BE2C (cell line): ENCODE results near the gene ZNF607. TPM values are rescaled to one million over a fixed set of nuclear protein-coding genes. Genes with fewer than 3 reads are reported as not detected.
"Not testable (repeated sequence)": the region's sequence is repeated elsewhere in the genome, so short reads cannot be mapped to it uniquely, and the experiment has no call there.

Source experiments
- DNase-seq: peaks from one replicate; pipeline ENCODE4 v3.0.0-alpha.2; 2020
- H3K27me3 ChIP-seq: fragments of 250-450 bp; sonication (Bioruptor Pico); 2 replicates; pipeline ENCODE4 v1.5.1; 2020; ENCODE audit warnings: mild to moderate bottlenecking
- H3K36me3 ChIP-seq: fragments of 250-450 bp; sonication (Bioruptor Pico); 2 replicates; pipeline ENCODE4 v1.5.1; 2020; ENCODE audit warnings: mild to moderate bottlenecking
- H3K4me1 ChIP-seq: fragments of 250-450 bp; sonication (Bioruptor Pico); 2 replicates; pipeline ENCODE4 v1.5.1; 2020
- H3K4me3 ChIP-seq: 2 replicates; pipeline ENCODE4 v1.5.1; 2011; ENCODE audit warnings: low read depth, low read length
- H3K9me3 ChIP-seq: fragments of 250-450 bp; sonication (Bioruptor Pico); 2 replicates; pipeline ENCODE4 v1.5.1; 2020
- polyA plus RNA-seq: library from polyadenylated mRNA; unstranded; fragments of >200 nt; gene quantifications from one replicate; pipeline ENCODE4 v1.2.1, GENCODE V29; 2012; ENCODE audit warnings: low read depth, missing spikeins; ENCODE audit not compliant: insufficient read length, insufficient read depth
- TF ChIP-seq, protein P1 (sequence below): IDR thresholded peaks from 2 replicates; pipeline ENCODE4 v1.5.1; 2012; ENCODE audit warnings: mild to moderate bottlenecking, low read depth, low read length

The ZNF607 gene
- 4.0 TPM for polyA plus RNA-seq

DNA sequence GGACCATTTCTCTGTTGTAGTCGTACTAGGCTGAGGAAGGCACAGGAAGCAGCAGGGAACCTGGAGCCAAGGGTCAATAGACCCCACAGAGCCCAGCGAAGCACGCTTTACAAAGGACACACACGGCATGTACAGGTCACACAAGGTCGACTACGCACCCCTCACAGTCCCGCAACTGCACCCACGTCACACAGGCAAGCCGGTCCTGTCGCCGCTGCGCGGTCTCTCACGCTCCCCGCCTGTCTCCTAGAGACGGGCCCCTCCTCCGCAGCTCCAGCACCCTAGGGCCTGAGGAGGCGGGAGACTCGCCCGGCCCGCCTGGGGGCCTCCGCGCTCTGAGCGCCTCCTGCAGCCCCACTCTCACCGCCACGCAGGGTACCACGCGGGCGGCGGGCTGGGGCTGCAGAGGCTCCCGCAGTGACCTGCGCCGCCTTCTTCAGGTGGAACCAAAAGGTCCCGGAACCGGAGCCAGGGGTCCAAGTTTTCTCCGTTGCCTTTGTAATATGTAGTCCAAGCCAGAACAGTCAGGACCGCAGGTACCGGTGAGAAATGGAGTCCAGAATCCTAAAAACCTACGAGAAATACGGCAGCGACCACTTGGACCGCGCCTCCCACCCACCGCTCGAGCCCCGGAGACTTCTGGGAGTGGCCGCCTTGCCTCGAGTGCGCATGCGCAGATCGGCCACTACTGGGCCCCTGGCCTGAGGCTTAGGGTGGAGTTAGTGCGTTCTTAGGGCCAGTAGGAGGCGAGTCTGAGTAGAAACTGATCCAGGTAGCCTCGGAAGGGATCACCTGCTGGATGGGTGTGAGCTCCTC lies at the start of gene ZNF607:
Gene ZNF607 (minus strand): TSS at position 651 of the 816 bp plus-strand sequence. CDS start 8,143 bp downstream, outside the sequence.
- H3K9me3 ChIP-seq: no peaks in the 10 kb centered on the region
- H3K27me3 ChIP-seq: no peaks in the 10 kb centered on the region
- H3K36me3 ChIP-seq: peaks cover 2% of the 10 kb centered on the region; the same call in 1 of the 2 replicates
- TF ChIP-seq, protein P1, sequence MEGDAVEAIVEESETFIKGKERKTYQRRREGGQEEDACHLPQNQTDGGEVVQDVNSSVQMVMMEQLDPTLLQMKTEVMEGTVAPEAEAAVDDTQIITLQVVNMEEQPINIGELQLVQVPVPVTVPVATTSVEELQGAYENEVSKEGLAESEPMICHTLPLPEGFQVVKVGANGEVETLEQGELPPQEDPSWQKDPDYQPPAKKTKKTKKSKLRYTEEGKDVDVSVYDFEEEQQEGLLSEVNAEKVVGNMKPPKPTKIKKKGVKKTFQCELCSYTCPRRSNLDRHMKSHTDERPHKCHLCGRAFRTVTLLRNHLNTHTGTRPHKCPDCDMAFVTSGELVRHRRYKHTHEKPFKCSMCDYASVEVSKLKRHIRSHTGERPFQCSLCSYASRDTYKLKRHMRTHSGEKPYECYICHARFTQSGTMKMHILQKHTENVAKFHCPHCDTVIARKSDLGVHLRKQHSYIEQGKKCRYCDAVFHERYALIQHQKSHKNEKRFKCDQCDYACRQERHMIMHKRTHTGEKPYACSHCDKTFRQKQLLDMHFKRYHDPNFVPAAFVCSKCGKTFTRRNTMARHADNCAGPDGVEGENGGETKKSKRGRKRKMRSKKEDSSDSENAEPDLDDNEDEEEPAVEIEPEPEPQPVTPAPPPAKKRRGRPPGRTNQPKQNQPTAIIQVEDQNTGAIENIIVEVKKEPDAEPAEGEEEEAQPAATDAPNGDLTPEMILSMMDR: peak; percentile 70
- peak within 1 kb of the TSS; percentile 91 for H3K4me3 ChIP-seq
- peak; percentile 94 for DNase-seq
- H3K4me1 ChIP-seq: no peaks in the 10 kb centered on the region

DNA sequence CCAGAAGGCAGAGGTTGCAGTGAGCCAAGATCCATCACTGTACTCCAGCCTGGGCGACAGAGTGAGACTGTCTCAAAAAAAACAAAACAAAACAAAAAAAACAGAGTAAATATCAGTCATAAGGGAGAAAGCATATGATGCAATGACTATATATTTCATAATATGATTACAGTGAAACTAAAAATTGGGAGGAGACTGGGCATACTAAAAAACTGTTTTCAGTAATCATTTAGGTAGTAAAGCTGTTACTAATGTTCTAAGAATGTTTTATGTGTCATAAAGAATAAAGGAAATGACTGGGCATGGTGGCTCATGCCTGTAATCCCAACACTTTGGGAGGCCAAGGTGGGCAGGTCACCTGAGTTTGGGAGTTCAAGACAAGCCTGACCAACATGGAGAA lies 43.9 kb upstream of the ZNF607 start:
- no peaks in the 10 kb centered on the region for H3K9me3 ChIP-seq
- no peaks in the 10 kb centered on the region for H3K36me3 ChIP-seq
- H3K4me3 ChIP-seq: no peak overlapping the region
- DNase-seq: no peak
- no peaks in the 10 kb centered on the region for H3K4me1 ChIP-seq
- no peaks in the 10 kb centered on the region for H3K27me3 ChIP-seq
- TF ChIP-seq, protein P1: no peak

DNA sequence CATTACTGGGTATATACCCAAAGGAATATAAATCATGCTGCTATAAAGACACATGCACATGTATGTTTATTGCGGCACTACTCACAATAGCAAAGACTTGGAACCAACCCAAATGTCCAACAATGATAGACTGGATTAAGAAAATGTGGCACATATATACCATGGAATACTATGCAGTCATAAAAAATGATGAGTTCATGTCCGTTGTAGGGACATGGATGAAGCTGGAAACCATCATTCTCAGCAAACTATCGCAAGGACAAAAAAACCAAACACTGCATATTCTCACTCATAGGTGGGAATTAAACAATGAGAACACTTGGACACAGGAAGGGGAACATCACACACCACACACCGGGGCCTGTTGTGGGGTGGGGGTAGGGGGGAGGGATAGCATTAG lies 38.1 kb upstream of the ZNF607 start:
- not testable (repeated sequence) for H3K36me3 ChIP-seq, H3K9me3 ChIP-seq, H3K27me3 ChIP-seq, DNase-seq, H3K4me1 ChIP-seq, H3K4me3 ChIP-seq

DNA sequence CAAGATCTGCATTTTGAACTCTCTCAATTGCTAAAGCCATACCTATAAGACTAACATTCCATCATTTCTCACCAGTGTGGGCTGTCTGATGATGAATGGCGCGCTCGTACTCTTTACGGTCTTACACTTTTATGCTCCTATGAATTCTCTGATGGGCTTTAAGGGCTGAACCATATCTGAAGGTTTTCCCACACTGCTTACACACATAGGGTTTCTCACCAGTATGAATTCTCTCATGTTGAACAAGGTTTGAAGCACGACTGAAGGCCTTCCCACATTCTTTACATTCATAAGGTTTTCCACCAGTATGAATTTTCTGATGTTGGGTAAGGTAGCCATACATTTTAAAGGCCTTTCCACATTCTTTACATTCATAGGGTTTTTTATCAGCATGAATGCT lies 18.8 kb upstream of the ZNF607 start:
- no peaks in the 10 kb centered on the region; the same call in none of the 2 replicates for H3K9me3 ChIP-seq
- no peak for DNase-seq
- no peaks in the 10 kb centered on the region for H3K27me3 ChIP-seq
- no peaks in the 10 kb centered on the region for H3K4me1 ChIP-seq
- TF ChIP-seq, protein P1: no peak
- H3K36me3 ChIP-seq: peaks cover 11% of the 10 kb centered on the region; the same call in 1 of the 2 replicates
- no peak overlapping the region for H3K4me3 ChIP-seq

DNA sequence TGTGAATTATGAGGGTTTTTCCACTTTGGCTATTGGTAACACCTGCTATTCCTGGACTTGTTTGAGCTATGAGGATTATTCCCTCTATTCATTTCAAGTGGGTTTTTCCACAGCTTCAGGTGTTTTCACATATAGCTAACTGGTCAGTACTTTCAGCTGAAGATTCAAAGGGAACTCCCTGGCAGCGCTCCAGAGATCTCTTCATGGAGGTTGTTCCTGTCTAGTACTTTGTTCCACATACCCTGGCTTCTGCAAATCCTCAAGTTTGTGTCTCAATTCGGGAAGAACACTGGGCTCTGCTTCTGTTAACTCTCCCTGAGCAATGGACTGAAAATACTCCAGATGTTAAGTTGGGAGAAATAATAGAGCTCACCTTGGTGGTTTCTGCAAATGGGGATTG lies 5.6 kb upstream of the ZNF607 start:
- no peaks in the 10 kb centered on the region for H3K4me1 ChIP-seq
- H3K4me3 ChIP-seq: no peak overlapping the region
- no peaks in the 10 kb centered on the region for H3K9me3 ChIP-seq
- no peaks in the 10 kb centered on the region for H3K36me3 ChIP-seq
- no peaks in the 10 kb centered on the region for H3K27me3 ChIP-seq
- TF ChIP-seq, protein P1: no peak
- DNase-seq: no peak

DNA sequence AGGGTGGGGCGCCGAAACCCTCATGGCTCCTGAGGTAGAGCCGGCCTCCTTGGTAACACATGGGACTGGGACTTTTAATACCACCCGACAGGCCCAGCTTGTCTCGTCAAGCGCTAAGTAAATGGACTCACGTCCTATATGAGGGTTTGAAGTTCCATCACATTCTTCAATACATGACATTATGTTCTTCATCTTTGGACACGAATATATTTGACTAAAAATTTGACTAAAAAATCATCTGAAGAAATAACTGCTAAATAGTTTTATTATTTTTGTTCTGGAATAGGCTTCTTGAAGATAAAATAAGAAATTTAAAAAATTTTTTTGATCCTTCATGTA lies 335 bp upstream of the ZNF607 start:
- DNase-seq: no peak
- no peaks in the 10 kb centered on the region for H3K9me3 ChIP-seq
- no peaks in the 10 kb centered on the region for H3K36me3 ChIP-seq
- TF ChIP-seq, protein P1: no peak; the same call in 1 of the 2 replicates
- H3K27me3 ChIP-seq: no peaks in the 10 kb centered on the region
- H3K4me3 ChIP-seq: peak overlapping the region; percentile 91
- no peaks in the 10 kb centered on the region for H3K4me1 ChIP-seq
